Loucy (cell line): Measurements from ENCODE around the gene HMCN1.

Source experiments
- H2AFZ ChIP-seq: fragments of 200-600 bp; sonication (generic); 2 replicates; pipeline ENCODE4 v1.6.0; 2016; ENCODE audit warnings: antibody characterized with exemption, mild to moderate bottlenecking, low read length, moderate library complexity
- H3F3A ChIP-seq: fragments of 200-600 bp; 2 replicates; pipeline ENCODE4 v1.6.0; 2016; ENCODE audit warnings: antibody characterized with exemption, low read depth, mild to moderate bottlenecking
- H3K27me3 ChIP-seq: fragments of 200-600 bp; sonication (generic); 2 replicates; pipeline ENCODE4 v1.6.1; 2014; ENCODE audit warnings: low read length, mild to moderate bottlenecking; ENCODE audit not compliant: insufficient read depth, poor library complexity, severe bottlenecking
- H3K36me3 ChIP-seq: fragments of 200-600 bp; sonication (generic); 2 replicates; pipeline ENCODE4 v1.6.1; 2016; ENCODE audit warnings: low read length; ENCODE audit not compliant: insufficient read depth
- H3K4me1 ChIP-seq: fragments of 200-600 bp; sonication (generic); 2 replicates; pipeline ENCODE4 v1.5.1; 2014; ENCODE audit warnings: low read length, mild to moderate bottlenecking; ENCODE audit not compliant: insufficient read depth, poor library complexity, severe bottlenecking
- H3K4me2 ChIP-seq: fragments of 200-600 bp; sonication (generic); 2 replicates; pipeline ENCODE4 v1.6.0; 2014; ENCODE audit warnings: antibody characterized with exemption, low read length, low read depth, mild to moderate bottlenecking; ENCODE audit not compliant: poor library complexity, severe bottlenecking
- H3K4me3 ChIP-seq: fragments of 200-600 bp; sonication (generic); 2 replicates; pipeline ENCODE4 v1.5.1; 2014; ENCODE audit warnings: low read length, mild to moderate bottlenecking, mixed read lengths; ENCODE audit not compliant: poor library complexity, severe bottlenecking
- H3K79me2 ChIP-seq: fragments of 200-600 bp; sonication (generic); 2 replicates; pipeline ENCODE4 v1.6.1; 2014; ENCODE audit warnings: low read length; ENCODE audit not compliant: insufficient read depth
- H3K9ac ChIP-seq: fragments of 200-600 bp; sonication (generic); 2 replicates; pipeline ENCODE4 v1.6.0; 2014; ENCODE audit warnings: mild to moderate bottlenecking, low read depth, low read length, moderate library complexity; ENCODE audit not compliant: poor library complexity, severe bottlenecking
- H3K9me2 ChIP-seq: fragments of 200-600 bp; sonication (generic); replicated peaks from 2 replicates; pipeline ENCODE4 v1.6.1; 2016; ENCODE audit warnings: low read depth, low read length, mixed read lengths
- H3K9me3 ChIP-seq: fragments of 200-600 bp; sonication (generic); 2 replicates; pipeline ENCODE4 v1.6.1; 2014; ENCODE audit warnings: mild to moderate bottlenecking, antibody characterized with exemption, low read length, low read depth; ENCODE audit not compliant: insufficient read depth
- H4K20me1 ChIP-seq: fragments of 200-600 bp; sonication (generic); 2 replicates; pipeline ENCODE4 v1.6.0; 2014; ENCODE audit warnings: antibody characterized with exemption, low read length, mild to moderate bottlenecking; ENCODE audit not compliant: insufficient read depth, poor library complexity, severe bottlenecking
- CTCF ChIP-seq: fragments of 200-600 bp; sonication (generic); conservative IDR thresholded peaks from 2 replicates; pipeline ENCODE4 v1.5.1; 2014; ENCODE audit warnings: mild to moderate bottlenecking, antibody characterized with exemption, low read length
- EZH2phosphoT487 ChIP-seq: fragments of 200-600 bp; IDR thresholded peaks from 2 replicates; pipeline ENCODE4 v1.6.1; 2018; ENCODE audit warnings: antibody characterized with exemption, mild to moderate bottlenecking, moderate library complexity, borderline replicate concordance

The HMCN1 gene

GRCh38 chr1:185837711-185838110 is 103.5 kb downstream of the HMCN1 start:
- no peaks in the 10 kb centered on the region for H3K9me2 ChIP-seq
- H3K36me3 ChIP-seq: no peaks in the 10 kb centered on the region
- H3K4me3 ChIP-seq: no peak overlapping the region
- no peak overlapping the region for H2AFZ ChIP-seq
- no peak for TF ChIP-seq EZH2phosphoT487
- TF ChIP-seq CTCF: no peak
- no peaks in the 10 kb centered on the region for H3F3A ChIP-seq
- no peaks in the 10 kb centered on the region for H3K79me2 ChIP-seq
- no peak overlapping the region for H3K9ac ChIP-seq
- no peaks in the 10 kb centered on the region for H3K4me1 ChIP-seq
- H3K9me3 ChIP-seq: no peaks in the 10 kb centered on the region
- H3K4me2 ChIP-seq: no peak overlapping the region
- no peaks in the 10 kb centered on the region for H4K20me1 ChIP-seq
- no peaks in the 10 kb centered on the region for H3K27me3 ChIP-seq

GRCh38 chr1:185838111-185838510 is 103.9 kb downstream of the HMCN1 start:
- Histone ChIP-seq H3K9me3 (no peaks in the 10 kb centered on the region), H2AFZ (no peak overlapping the region), H3K9me2 (no peaks in the 10 kb centered on the region), H3K9ac (no peak overlapping the region), H3K4me2 (no peak overlapping the region), H3K4me3 (no peak overlapping the region), H4K20me1 (no peaks in the 10 kb centered on the region), H3K27me3 (no peaks in the 10 kb centered on the region), H3F3A (no peaks in the 10 kb centered on the region), H3K4me1 (no peaks in the 10 kb centered on the region), H3K79me2 (no peaks in the 10 kb centered on the region), H3K36me3 (no peaks in the 10 kb centered on the region)
- TF ChIP-seq CTCF (no peak), EZH2phosphoT487 (no peak)

GRCh38 chr1:185840880-185841279 is 106.7 kb downstream of the HMCN1 start:
- Histone ChIP-seq H3K4me3 (no peak overlapping the region), H3F3A (no peaks in the 10 kb centered on the region), H3K9me3 (no peaks in the 10 kb centered on the region), H3K4me2 (no peak overlapping the region), H3K9me2 (no peaks in the 10 kb centered on the region), H3K9ac (no peak overlapping the region), H3K79me2 (no peaks in the 10 kb centered on the region), H3K36me3 (no peaks in the 10 kb centered on the region), H2AFZ (no peak overlapping the region), H3K27me3 (no peaks in the 10 kb centered on the region), H4K20me1 (no peaks in the 10 kb centered on the region), H3K4me1 (no peaks in the 10 kb centered on the region)
- TF ChIP-seq CTCF (no peak), EZH2phosphoT487 (no peak)
